Epithelial cell of proximal tubule (primary cell): ENCODE data around the gene PRPSAP2. TPM values are rescaled to one million over a fixed set of nuclear protein-coding genes. Genes with fewer than 3 reads are reported as not detected.
A peak's percentile ranks its signal among the peaks of the same experiment; 100 is the strongest.

Source experiments
- DNase-seq: peaks from one replicate; pipeline ENCODE4 v3.0.0-alpha.2; 2011; ENCODE audit warnings: low read depth
- H3K4me3 ChIP-seq: 2 replicates; pipeline ENCODE4 v1.5.1; 2011; ENCODE audit warnings: low read depth, mild to moderate bottlenecking, low read length
- total RNA-seq: library from RNA; depleted of rRNA; stranded (reverse); fragments of >200 nt; gene quantifications from 2 replicates; pipeline ENCODE4 v1.2.3, GENCODE V29; 2015
- TF ChIP-seq, protein P1 (sequence below): conservative IDR thresholded peaks from 2 replicates; pipeline ENCODE4 v1.5.1; 2012; ENCODE audit warnings: low read depth, mild to moderate bottlenecking, low read length

Gene PRPSAP2
- total RNA-seq, 1 donor from 2014 or later = 20.5 TPM

DNA sequence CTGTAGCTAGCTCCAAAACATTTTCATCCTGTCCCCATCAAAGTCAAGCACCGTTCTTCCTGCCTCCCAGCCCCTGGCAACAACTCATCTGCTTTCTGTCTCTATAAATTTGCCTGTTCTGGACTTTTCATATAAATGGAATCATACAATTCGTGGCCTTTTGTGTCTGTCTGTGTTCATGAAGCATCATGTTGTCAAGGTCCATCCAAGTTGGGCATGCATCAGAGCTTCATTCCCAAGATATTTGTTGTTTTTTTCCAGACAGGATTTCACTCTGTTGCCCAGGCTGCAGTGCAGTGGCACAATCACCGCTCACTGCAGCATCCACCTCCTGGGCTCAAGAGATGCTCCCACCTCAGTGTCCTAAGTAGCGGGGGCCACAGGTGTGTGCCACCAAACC lies 99.9 kb downstream of the PRPSAP2 start:
- DNase-seq = no peak
- no peak overlapping the region for H3K4me3 ChIP-seq
- TF ChIP-seq, protein P1, sequence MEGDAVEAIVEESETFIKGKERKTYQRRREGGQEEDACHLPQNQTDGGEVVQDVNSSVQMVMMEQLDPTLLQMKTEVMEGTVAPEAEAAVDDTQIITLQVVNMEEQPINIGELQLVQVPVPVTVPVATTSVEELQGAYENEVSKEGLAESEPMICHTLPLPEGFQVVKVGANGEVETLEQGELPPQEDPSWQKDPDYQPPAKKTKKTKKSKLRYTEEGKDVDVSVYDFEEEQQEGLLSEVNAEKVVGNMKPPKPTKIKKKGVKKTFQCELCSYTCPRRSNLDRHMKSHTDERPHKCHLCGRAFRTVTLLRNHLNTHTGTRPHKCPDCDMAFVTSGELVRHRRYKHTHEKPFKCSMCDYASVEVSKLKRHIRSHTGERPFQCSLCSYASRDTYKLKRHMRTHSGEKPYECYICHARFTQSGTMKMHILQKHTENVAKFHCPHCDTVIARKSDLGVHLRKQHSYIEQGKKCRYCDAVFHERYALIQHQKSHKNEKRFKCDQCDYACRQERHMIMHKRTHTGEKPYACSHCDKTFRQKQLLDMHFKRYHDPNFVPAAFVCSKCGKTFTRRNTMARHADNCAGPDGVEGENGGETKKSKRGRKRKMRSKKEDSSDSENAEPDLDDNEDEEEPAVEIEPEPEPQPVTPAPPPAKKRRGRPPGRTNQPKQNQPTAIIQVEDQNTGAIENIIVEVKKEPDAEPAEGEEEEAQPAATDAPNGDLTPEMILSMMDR = no peak

DNA sequence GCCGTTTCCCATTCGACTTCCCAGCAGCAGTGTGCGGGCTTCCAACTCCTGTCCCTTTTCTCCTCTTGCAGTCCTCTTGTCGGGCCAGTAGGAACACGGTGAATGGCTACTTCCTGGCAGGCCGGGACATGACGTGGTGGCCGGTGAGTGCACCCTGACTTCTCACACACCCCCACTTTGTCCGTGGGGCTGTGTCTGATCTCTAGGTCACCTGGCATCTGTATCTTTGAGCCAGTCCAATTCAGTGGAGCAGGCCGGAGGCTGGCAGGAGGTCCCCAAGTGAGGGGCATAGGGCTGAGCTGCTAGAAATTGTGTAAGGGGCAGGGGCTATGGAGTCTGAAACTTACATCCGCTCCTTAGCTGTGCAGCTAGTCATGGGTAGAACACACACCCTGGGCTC lies 100.7 kb downstream of the PRPSAP2 start:
- no peak overlapping the region for H3K4me3 ChIP-seq
- no peak for DNase-seq
- TF ChIP-seq, protein P1 = no peak

DNA sequence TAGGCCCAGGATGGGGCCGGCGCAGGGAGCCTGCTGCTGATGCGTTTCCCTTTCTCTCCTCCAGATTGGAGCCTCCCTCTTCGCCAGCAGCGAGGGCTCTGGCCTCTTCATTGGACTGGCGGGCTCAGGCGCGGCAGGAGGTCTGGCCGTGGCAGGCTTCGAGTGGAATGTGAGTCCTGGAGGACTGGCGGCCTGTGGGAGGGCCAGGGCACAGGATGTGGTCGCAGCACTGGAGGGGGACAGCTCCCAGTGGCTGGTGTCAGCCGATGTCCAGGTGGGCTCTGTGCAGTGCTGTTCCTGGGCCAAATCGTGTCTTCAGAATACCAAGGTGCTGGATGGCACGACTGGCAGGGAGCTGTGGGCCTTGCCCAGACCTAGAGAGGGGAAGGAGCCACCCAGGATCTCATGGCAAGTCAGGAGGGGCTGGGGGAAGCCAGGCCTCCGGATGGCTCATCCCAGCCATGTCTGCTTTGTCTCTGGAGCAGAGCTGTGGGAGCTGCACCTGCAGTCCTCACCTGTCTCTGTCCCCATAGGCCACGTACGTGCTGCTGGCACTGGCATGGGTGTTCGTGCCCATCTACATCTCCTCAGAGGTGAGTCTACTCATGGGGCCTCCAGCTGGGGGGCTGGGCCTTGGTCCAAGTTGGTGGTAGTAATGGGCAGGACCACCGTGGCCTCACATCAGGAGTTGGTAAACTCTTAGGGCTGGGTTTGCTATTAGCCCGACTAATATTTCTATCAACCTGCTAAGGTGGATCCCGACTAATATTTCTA lies 101.3 kb downstream of the PRPSAP2 start:
- no peak for DNase-seq
- H3K4me3 ChIP-seq = no peak overlapping the region
- TF ChIP-seq, protein P1 = no peak

DNA sequence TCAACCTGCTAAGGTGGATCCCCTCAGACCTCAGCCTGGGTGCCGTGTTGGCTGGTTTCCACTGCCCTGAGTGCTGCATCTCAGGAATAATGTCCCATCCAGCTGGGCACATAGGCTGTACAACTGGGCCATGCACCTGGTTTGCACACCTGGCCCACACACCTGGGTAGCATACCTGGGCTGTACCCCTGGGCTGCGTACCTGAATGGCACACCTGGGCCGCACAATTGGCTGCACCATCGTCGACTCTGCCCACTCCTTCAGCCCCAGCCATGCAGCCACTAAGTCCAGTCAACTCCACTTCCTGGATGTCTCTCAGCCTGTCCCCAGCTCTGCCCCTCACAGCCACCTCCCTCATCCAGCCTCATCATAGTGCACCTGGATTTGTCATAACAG lies 101.9 kb downstream of the PRPSAP2 start:
- H3K4me3 ChIP-seq = no peak overlapping the region
- DNase-seq = no peak
- TF ChIP-seq, protein P1 = no peak

DNA sequence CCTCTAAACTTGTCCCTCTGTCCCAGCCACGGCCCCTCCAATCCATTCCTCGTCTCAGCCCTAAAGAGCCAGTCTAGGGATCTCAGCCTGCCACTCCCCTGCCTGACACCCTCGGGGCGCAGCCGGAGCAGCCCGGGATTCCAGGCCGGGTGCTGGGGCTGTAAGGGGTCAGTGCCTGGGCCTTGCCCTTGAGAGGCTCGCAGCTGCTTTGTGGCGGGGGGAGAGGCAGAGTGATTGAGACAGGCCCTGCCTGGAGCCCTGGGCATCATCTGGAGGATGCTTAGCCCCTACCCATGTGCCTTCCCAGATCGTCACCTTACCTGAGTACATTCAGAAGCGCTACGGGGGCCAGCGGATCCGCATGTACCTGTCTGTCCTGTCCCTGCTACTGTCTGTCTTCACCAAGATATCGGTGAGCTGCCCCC lies 102.3 kb downstream of the PRPSAP2 start:
- TF ChIP-seq, protein P1 = no peak
- H3K4me3 ChIP-seq = no peak overlapping the region
- DNase-seq = no peak

DNA sequence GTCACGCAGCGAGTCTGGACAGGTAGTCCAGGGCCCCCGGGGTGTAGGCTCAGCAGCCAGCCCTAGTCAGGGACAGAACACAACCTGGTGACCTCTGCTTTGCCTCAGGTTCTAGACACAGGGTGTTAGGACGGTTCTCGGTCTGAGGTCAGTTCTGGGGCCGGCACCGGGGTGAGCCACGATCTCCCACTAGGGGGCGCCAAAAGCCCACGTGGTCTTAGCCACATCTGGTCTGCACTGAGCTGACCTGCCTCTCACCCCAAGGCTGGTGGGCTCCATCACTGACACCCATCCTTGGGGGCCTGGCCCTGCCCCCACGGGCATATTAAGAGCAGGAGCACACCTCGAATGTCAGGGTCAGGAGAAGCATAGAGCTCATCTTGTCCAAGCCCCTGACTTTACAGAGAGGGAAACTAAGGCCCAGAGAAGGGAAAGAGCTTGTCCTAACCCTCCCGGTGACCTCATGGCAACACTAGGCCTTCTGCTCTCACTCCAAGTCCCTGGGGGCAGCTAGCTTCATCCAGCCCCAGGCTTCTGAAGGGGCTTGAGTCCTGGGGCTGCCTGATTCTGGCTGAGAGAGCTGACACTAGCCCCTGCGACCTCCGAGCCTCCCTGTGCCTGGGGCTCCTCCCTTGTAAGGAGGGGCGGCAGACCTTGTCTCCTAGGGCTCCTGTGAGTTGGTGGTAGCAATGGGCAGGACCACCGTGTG lies 103.0 kb downstream of the PRPSAP2 start:
- TF ChIP-seq, protein P1 = peak; percentile 91
- no peak overlapping the region for H3K4me3 ChIP-seq
- DNase-seq = no peak
